ENCODE measurements around the gene CPSF3.

CPSF3 gene

DNA sequence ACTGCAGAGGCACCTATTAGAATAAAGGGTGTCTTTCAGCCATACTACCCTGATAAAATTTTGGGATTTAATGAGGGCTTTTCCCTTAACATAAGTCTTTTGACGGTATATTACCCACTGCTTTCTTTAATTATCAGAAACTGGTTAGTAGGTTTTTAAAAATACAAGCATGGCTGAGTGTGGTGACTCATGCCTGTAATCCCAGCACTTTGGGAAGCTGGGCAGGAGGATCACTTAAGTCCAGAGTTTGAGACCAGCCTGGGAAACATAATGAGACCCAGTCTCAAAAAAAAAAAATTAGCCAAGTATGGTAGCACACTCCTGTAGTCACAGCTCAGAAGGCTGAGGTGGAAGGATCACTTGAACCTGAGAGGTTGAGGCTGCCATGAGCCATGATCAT, 16.1 kb downstream of the CPSF3 start:
- no peak overlapping the region for H3K27ac ChIP-seq (ENCODE audit: low read depth, low read length)
- peaks cover 81% of the 10 kb centered on the region for H3K36me3 ChIP-seq (ENCODE audit: control insufficient read depth, low read length)
- TF ChIP-seq EZH2phosphoT487 (IDR thresholded peaks at IDR 0.05; ENCODE audit: borderline replicate concordance, low read length) (no peak), CTCF (IDR thresholded peaks at IDR 0.05; ENCODE audit: low read depth, low read length, poor library complexity, severe bottlenecking) (no peak)
- H3F3A ChIP-seq (ENCODE audit: control insufficient read depth, insufficient read depth): no peaks in the 10 kb centered on the region
- H3K79me2 ChIP-seq (ENCODE audit: control insufficient read depth, low read length): no peaks in the 10 kb centered on the region
- H3K9me3 ChIP-seq (ENCODE audit: control insufficient read depth, insufficient read depth, low read length): no peaks in the 10 kb centered on the region
- H3K4me2 ChIP-seq (ENCODE audit: low read length): no peak overlapping the region
- H3K4me1 ChIP-seq (ENCODE audit: control insufficient read depth, low read length): no peaks in the 10 kb centered on the region
- no peaks in the 10 kb centered on the region for H4K20me1 ChIP-seq (ENCODE audit: control insufficient read depth, insufficient read depth, low read depth, low read length)
- H3K9me2 ChIP-seq (replicated peaks; ENCODE audit: control insufficient read depth, low read length): no peaks in the 10 kb centered on the region
- no peaks in the 10 kb centered on the region for H3K27me3 ChIP-seq (ENCODE audit: control insufficient read depth, low read length)
- no peak overlapping the region for H3K4me3 ChIP-seq (ENCODE audit: low read length)

DNA sequence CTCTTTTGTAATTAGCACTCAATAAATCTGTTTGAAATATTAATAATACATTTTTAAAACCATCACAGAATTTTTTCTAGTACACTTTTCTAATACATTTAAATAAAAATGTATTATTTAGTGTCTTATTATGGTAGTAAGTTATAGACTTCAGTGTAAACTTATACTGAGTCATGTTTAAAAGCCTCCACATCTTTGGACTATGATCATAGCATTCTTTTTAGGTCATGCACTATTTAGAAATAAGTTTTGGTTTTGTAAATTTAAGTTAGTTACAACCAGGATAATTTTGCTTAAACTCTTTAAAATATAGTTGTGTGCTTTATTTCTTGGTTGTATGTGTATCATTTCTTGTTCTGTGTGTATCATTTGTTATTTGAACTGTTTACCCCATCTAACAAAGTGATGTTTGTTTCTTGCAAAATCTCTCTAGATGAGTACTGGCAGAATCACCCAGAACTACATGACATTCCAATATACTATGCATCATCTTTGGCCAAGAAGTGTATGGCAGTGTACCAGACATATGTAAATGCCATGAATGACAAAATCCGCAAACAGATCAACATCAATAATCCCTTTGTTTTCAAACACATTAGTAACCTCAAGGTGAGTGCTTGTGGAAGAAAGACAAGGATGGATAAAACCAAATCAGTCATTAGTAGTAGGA, 16.7 kb downstream of the CPSF3 start:
- no peaks in the 10 kb centered on the region for H3K9me3 ChIP-seq (ENCODE audit: control insufficient read depth, insufficient read depth, low read length)
- no peaks in the 10 kb centered on the region for H3K4me1 ChIP-seq (ENCODE audit: control insufficient read depth, low read length)
- no peak overlapping the region for H3K27ac ChIP-seq (ENCODE audit: low read depth, low read length)
- H3F3A ChIP-seq (ENCODE audit: control insufficient read depth, insufficient read depth): no peaks in the 10 kb centered on the region
- H3K9me2 ChIP-seq (replicated peaks; ENCODE audit: control insufficient read depth, low read length): no peaks in the 10 kb centered on the region
- H4K20me1 ChIP-seq (ENCODE audit: control insufficient read depth, insufficient read depth, low read depth, low read length): no peaks in the 10 kb centered on the region
- no peak overlapping the region for H3K4me2 ChIP-seq (ENCODE audit: low read length)
- TF ChIP-seq CTCF (IDR thresholded peaks at IDR 0.05; ENCODE audit: low read depth, low read length, poor library complexity, severe bottlenecking) (no peak), EZH2phosphoT487 (IDR thresholded peaks at IDR 0.05; ENCODE audit: borderline replicate concordance, low read length) (no peak)
- peaks cover 81% of the 10 kb centered on the region for H3K36me3 ChIP-seq (ENCODE audit: control insufficient read depth, low read length)
- no peaks in the 10 kb centered on the region for H3K27me3 ChIP-seq (ENCODE audit: control insufficient read depth, low read length)
- no peak overlapping the region for H3K4me3 ChIP-seq (ENCODE audit: low read length)
- no peaks in the 10 kb centered on the region for H3K79me2 ChIP-seq (ENCODE audit: control insufficient read depth, low read length)

GRCh38 chr2:9441556-9441955, 18.1 kb downstream of the CPSF3 start:
- no peak for TF ChIP-seq EZH2phosphoT487 (IDR thresholded peaks at IDR 0.05; ENCODE audit: borderline replicate concordance, low read length)
- H3K27me3 ChIP-seq (ENCODE audit: control insufficient read depth, low read length): no peaks in the 10 kb centered on the region
- peaks cover 82% of the 10 kb centered on the region for H3K36me3 ChIP-seq (ENCODE audit: control insufficient read depth, low read length)
- H4K20me1 ChIP-seq (ENCODE audit: control insufficient read depth, insufficient read depth, low read depth, low read length): no peaks in the 10 kb centered on the region
- H3K9me3 ChIP-seq (ENCODE audit: control insufficient read depth, insufficient read depth, low read length): no peaks in the 10 kb centered on the region
- no peak overlapping the region for H3K4me3 ChIP-seq (ENCODE audit: low read length)
- H3K4me2 ChIP-seq (ENCODE audit: low read length): no peak overlapping the region
- no peaks in the 10 kb centered on the region for H3K4me1 ChIP-seq (ENCODE audit: control insufficient read depth, low read length)
- H3F3A ChIP-seq (ENCODE audit: control insufficient read depth, insufficient read depth): no peaks in the 10 kb centered on the region
- H3K9me2 ChIP-seq (replicated peaks; ENCODE audit: control insufficient read depth, low read length): no peaks in the 10 kb centered on the region
- no peaks in the 10 kb centered on the region for H3K79me2 ChIP-seq (ENCODE audit: control insufficient read depth, low read length)
- no peak overlapping the region for H3K27ac ChIP-seq (ENCODE audit: low read depth, low read length)

DNA sequence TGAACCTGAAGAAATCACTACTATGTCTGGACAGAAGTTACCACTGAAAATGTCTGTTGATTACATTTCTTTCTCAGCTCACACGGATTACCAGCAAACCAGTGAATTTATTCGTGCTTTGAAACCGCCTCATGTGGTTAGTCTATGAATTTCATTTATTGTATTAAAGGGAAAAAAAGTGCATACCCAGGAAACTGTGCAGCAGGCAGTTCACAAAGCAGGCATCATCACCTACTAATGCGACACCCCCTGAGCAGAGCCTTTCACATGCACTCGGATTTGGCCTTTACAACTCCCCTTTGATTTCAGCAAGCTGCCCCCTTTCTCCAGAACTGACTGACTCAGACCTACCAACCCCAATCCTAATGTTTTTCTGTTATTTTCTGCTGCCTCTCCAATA, 20.1 kb downstream of the CPSF3 start:
- peaks cover 81% of the 10 kb centered on the region for H3K36me3 ChIP-seq (ENCODE audit: control insufficient read depth, low read length)

More for the DNA sequence above, 20.1 kb downstream of the CPSF3 start:
- H3K4me2 ChIP-seq (ENCODE audit: low read length): no peak overlapping the region
- no peaks in the 10 kb centered on the region for H3K27me3 ChIP-seq (ENCODE audit: control insufficient read depth, low read length)
- no peaks in the 10 kb centered on the region for H3K9me2 ChIP-seq (replicated peaks; ENCODE audit: control insufficient read depth, low read length)
- H3F3A ChIP-seq (ENCODE audit: control insufficient read depth, insufficient read depth): no peaks in the 10 kb centered on the region
- no peaks in the 10 kb centered on the region for H3K9me3 ChIP-seq (ENCODE audit: control insufficient read depth, insufficient read depth, low read length)
- no peaks in the 10 kb centered on the region for H3K79me2 ChIP-seq (ENCODE audit: control insufficient read depth, low read length)
- TF ChIP-seq CTCF (IDR thresholded peaks at IDR 0.05; ENCODE audit: low read depth, low read length, poor library complexity, severe bottlenecking) (no peak), EZH2phosphoT487 (IDR thresholded peaks at IDR 0.05; ENCODE audit: borderline replicate concordance, low read length) (no peak)
- H3K27ac ChIP-seq (ENCODE audit: low read depth, low read length): no peak overlapping the region
- no peaks in the 10 kb centered on the region for H4K20me1 ChIP-seq (ENCODE audit: control insufficient read depth, insufficient read depth, low read depth, low read length)
- H3K4me3 ChIP-seq (ENCODE audit: low read length): no peak overlapping the region
- no peaks in the 10 kb centered on the region for H3K4me1 ChIP-seq (ENCODE audit: control insufficient read depth, low read length)
